ENCODE data around the gene KRTAP5-2.
A peak's percentile ranks its signal among the peaks of the same experiment; 100 is the strongest.
"Not testable (repeated sequence)": the region's sequence is repeated elsewhere in the genome, so short reads cannot be mapped to it uniquely, and the experiment has no call there.

The KRTAP5-2 gene

DNA sequence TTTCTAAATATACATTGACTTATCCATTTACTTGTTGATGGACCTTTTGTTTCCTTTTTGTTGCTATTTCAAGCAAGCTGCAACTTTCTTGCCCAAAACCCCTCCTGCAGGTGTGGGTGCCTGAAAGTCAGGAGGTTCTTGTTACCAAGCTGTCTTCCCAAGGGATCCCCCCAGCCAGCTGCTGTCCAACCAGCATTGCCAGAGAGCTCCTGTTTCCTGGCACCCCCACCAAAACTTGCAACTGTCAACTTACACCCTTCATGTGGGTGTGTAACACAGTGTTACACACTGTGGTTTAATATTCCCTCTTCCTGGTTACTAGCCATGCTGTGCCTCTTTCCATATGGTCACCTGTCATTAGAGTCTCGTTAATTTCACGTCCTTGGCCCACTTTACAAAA lies 11.4 kb downstream of the KRTAP5-2 start:
- no peak for DNase-seq

DNA sequence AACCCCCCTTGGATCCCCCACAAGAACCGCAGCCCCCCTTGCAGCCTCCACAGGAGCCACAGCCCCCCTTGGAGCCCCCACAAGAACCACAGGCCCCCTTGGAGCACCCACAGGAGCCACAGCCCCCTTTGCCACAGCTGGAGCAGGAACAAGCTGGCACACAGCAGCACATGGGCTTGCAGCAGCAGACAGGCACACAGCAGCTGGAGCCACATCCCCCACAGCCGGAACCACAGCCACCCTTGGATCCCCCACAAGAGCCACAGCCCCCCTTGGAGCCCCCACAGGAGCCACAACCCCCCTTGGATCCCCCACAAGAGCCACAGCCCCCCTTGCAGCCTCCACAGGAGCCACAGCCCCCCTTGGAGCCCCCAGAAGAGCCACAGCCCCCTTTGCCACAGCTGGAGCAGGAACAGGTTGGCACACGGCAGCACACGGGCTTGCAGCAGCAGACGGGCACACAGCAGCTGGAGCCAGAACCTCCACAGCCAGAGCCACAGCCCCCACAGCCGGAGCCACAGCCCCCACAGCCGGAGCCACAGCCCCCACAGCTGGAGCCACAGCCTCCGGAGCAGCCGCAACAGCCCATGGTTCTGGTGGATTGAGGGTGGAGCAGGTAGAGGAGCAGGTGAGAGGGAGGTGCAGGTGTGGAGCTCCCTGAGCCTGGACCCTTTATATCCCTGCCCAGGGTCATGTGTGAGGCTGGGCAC lies 13.3 kb downstream of the KRTAP5-2 start, which contains the start of gene KRTAP5-1:
TSS of gene KRTAP5-1 (minus strand) at position 623 of the 710 bp plus-strand sequence. CDS start at position 589, 34 bp downstream.
- not testable (repeated sequence) for DNase-seq

DNA sequence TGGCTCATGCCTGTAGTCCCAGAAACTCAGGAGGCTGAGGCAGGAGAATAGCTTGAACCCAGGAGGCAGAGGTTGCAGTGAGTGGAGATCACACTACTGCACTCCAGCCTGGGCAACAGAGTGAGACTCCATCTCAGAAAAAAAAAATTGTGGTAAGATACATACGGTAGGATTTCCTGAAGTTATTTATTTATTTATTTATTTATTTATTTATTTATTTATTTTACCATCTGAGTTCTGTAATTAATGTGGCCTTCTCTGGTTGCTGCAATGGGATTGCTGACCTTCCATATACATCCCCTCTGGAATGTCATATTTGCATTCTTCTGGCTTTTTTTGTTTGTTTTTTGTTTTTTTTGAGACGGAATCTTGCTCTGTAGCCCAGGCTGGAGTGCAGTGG lies 15.2 kb downstream of the KRTAP5-2 start:
- DNase-seq = not testable (repeated sequence)

DNA sequence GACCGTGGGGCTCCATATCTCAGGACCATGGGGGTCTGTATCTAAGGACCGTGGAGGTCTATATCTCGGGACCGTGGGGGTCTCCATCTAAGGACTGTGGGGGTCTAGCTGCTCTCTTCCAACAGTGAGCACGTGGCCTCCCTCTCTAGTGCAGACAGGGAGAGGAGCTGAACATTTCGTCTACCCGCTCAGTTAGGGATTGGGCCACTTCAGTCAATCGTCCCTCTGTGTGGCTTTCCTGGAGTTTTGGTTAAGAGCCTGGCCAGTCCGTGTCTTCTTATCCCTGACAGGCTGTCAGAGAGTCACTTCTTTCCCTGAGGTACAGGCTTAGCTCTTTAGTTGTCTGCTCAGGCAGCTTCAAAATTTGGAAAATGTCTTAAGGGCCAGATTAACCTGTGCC lies 16.1 kb downstream of the KRTAP5-2 start:
- no peak for DNase-seq

DNA sequence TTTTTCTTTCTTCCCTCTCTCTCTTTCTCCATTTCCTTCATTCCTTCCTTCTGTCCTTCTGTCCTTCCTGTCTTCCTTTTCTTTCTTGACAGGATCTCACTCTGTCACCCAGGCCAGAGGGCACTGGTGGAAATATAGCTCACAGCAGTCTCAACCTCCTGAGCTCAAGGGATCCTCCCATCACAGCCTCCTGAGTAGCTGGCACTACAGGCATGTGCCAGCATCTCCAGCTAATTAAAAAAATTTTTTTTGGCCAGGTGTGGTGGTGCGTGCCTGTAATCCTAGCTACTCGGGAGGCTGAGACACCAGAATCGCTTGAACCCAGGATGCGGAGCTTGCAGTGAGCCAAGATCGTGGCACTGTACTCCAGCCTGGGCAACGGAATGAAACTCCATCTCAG lies 21.3 kb downstream of the KRTAP5-2 start:
- no peak for DNase-seq

DNA sequence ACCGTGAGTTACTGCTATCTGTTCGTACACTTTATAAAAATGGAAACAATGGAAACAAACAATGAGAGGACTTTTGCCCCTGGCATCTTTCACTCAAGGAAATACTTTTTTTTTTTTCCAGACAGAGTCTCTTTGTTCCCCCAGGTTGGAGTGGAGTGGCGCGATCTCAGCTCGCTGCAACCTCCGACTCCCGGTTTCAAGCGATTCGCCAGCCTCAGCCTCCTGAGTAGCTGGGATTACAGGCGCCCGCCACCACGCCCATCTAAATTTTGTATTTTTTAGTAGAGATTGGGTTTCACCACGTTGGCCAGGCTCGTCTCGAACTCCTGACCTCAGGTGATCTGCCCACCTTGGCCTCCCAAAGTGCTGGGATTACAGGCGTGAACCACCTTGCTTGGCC lies 22.3 kb downstream of the KRTAP5-2 start:
- DNase-seq = not testable (repeated sequence)

DNA sequence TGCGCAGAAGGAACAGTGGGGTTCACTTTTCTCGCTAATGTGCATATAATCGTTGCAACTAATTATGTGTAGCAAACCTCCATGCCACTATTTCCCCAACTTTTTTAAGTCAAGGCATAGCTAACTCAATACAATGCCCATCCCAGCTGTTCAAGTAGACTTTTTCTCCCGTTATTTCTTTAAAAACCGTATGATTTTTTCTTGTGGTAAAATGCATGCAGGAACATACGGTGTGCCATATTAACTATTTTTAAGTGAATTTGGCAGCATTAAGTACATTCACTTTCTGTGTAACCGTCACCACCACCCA lies 23.2 kb downstream of the KRTAP5-2 start:
- DNase-seq = no peak

DNA sequence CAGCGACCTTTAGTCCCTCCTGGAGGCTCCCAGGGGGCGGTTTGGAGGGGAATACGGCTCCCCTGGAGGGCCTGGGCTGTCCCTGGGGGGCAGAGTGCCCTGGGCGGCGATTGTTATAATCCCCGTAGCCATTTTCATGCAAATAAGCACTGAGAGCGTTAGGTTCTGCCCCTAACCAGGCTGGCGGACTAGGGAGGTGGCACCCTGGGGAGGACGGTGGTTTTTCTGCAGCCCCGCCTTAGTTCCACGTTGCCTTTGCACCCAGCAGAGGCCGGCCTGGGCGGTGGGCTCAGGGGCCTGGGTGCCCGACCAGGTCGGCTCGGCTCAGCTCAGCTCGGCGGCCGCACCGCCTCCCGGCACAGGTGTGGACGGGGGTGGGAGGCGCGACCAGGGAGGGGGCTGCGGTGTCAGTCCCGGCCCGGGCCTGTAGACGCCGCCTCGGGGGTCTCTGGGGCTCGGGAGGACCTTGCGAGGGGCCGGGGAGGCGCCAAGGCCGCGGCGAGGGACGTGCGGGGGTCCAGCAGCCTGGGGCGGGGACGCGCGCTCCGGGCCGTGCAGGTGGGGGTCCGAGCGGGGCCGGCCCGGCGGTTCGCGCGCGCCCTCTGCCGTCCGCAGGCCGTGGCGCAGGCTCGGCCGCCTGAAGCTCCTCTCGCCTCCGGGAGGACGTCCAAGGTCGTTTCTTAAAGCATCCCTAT lies 23.7 kb downstream of the KRTAP5-2 start:
- peak; percentile 90 for DNase-seq

DNA sequence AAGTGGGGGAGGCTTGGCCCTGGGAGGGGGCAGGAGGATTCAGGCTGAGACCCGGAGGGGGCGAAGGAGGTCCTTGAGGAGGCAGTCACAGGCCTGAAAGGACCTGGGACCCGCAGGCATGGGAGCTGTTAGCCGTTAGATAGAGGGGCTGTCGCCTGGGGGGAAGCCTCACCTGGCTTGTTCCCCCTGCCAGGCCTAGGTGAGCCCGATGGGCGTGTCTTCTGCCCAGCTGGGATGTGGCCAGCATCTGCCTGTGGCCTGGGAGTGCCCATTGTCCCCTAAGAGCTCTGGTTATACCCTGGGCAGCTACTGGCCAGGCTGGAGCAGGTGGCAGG lies 24.2 kb downstream of the KRTAP5-2 start:
- no peak for DNase-seq

DNA sequence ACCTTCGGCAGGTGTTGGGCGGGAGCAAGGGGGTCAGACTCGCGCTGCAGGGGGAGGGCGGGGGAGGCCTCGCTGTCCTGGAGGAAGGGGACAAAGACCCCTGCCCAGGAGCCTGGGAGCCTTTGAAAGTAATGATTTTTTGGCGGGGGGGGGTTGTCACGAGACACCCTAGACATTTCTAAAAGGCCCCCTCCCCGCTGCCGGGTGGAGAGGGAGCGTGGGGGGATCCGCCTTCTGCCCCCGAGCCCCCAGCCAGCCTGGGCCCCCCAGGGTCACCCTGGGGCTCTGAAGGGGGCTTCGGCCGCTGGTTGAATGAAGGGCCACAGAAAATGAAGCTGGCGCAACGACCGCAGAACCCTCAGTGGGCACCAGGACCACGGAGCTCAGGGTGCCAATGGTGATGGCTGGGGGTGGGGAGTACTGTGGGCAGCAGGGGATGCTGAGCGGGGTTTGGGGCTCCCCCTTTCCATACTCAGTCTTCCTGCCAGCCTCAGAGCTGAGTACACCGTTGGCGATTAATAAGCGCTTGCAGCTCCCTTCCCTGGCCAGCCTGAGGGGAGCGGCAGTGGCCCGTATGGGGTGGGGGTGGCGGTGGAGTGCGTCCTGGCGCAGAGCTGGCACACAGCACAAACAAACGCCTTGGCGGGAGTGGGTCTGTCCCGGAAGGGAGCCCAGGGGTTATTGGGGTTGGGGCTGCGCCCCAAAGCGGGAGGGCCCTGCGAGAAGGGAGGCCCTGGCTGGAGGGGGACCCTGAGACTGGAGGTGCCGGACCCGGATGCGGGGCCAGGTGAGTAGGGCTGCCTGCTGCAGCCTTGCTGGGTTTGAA lies 24.8 kb downstream of the KRTAP5-2 start:
- DNase-seq = peak; percentile 71

DNA sequence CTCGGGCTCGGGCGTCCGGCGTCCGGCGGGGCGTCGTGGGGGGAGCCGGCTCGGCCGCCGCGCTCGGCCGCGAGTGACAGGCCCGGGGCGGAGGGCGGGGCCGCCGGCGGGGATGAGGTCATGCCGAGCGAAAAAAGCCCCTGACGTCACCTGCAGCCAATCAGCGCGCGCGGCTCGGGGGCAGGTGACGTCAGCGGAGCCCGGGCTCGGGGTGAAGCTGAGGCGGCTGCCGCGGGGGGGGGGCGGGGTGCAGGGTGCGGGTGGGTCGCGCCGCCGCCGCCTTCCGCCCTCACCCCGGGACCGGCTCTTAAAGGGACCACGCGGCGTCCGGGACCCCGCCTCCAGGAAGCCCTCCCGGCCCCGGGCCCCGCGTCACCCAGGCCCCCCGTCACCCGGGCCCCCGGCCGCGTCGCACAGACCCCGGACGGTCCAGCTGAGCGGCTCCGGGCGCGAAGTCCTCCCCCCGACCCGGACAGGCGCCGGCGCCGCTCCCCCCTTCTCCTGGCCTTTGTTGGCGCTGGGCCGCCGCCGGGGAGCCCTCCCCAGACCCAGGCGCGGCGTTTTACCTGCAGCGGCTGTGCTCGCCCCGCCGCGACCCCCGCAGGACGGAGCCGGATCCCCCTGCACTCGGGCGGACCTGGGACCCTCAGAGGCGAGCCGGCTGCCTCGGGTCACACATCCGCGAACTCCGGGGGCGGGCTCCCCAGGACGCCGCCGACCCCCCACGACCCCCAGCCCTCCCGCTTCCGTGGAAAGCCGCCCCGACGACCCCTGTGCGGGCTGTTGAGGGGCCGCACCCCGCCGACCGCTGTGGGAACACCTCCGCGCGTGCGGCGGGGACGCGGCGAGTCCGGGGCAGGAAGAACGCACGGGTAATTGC lies 25.7 kb downstream of the KRTAP5-2 start, which contains the start of gene DUSP8:
TSS of gene DUSP8 (minus strand) at position 75 of the 880 bp plus-strand sequence. CDS start 6,445 bp downstream, outside the sequence.
- DNase-seq = peak; percentile 93

DNA sequence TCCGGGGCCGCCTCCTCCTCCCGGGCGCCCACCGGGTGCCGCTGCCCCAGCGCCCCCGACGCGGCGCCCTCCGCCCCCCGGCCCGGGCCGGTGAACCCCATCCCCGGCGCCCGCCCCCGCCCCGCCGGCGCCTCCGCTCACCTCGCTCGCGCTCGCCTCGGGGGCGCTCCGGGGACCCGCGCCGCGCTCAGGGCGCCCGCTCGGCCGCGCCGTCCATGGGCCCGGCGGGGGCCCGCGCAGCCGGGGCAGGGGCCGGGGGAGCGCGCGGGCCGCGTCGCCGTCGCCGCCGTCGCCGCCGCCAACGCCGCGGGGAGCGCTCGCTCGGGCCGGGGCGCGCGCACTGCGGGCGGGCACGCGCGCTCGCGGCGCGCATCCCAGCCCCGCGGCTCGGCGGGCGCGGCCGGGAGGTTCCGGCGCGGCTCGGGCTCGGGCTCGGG lies 26.3 kb downstream of the KRTAP5-2 start:
- DNase-seq = no peak

DNA sequence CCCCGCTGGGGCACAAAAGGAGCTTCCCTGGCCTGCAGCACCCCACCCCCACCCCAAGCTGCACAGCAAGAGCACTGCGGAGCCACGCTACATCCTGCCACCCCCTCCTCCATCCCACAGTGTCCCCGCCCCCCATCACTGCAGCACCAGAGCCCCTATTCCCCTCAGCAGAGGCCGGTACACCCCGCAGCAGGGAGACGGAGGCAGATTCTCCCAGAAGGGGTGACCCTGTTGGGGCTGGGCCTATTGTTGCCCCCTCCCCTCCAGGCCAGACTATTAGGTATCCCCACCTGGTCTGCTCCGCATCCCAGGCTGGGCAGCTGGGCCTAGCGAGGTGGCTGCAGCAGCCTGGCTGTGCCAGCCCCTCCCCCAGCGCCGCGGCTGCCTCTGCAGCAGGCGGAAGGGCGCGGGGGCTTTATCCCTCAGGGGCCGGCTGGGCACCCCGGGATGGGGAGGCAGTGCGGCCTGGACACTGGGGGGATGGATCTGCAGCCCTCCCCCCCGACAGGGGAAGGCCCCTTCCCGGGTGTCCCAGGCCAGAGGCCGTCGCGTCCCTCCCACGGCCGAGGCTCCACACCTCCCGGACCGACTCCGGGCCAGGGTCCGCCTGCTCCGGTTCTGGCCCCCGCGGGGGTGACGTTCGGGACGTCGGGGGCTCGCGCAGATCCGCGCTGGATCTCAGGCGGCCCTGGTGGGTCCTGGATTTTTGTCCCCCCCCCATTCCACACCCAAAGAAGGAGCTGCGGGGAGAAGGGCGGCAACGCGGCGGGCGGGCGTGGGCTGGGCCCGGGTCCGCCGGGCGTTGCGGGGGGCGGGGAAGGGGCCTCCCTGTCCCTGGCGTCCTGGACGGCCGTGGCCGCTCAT lies 27.0 kb downstream of the KRTAP5-2 start:
- DNase-seq = peak; percentile 46

DNA sequence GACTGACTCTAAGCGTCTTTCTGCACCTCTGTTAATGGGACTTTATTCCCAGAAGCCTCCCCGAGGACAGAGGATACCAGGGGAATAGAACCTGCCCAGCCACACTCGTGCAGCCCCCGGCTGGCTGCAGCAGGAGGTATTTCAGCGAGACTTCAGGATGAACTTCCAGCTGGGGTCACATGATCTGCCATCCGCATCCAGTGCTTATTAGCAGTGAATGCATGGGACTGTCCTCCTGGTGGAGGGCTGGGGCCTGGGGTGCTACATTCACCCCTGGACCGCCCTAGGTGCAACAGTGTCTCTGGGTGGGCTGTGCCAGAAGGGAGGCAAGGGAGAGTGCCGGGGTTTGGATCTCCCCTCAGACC lies 27.6 kb downstream of the KRTAP5-2 start:
- DNase-seq = no peak

DNA sequence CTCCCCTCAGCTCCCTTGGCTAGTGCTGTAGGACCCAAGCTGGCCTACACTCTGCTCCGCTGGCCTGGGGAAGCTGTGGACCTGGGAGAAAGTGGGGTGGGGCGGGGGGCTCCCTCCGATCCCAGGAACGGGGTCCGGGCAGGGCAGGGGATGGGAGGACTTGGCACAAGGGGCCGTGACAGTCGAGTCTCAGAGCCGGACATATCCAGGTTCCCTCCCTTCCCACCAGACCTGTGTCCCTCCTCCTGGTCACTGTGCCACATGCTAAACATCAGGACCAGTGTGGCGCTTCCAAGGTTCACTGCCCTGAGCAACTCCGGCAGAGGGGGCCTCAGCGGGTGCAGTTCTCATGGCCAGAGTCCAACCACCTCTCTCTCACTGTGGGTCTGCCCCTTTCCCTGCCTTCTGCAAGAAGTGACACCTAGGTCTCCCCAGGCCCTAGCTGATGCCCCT lies 28.1 kb downstream of the KRTAP5-2 start:
- no peak for DNase-seq

DNA sequence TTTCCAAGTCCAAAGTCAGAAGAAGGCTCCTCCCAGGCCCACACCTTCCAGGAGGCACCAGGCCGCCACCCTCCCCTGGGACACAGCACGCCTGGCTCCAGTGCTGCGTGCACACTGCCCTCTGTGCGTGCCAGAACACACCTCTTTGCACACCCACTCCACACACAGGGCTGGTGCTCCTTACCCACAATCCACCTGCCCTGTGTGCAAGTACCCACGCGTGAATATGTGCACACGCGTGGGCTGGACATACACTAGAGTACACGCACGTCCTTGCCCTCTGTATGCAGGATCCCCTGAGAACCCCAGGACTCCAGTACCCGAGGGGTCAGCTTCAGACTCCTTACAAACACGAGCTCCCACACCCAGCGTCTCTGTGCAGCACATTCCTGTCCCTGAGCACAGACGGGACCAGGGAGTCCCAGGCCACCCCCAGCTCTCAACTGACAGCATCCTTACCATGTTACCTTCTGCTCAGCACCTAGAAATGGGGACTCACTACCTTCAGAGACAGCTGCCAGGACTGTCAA lies 28.8 kb downstream of the KRTAP5-2 start:
- no peak for DNase-seq

DNA sequence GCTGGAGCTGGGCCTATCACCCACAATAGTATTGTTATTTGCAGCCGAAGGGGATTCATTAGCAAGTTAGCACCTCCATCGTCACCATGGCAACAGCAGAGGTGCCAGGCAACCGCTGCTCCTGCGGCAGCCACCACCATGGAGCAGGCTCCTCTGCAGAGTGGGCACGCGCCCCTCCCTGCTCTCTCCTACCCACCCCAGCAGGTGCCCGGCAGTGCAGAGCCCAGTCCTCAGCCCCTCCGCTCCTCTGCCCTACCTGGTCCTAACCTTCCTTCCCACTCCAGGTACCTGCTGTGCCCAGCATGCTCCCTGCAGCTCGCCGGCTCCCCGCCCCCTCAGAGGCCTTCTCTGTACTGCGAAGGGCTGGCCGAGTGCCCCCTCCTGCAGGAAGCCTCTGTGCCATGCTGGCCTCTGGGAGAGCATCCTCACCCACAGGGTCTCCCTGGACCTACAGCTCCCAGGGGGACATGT lies 29.6 kb downstream of the KRTAP5-2 start:
- peak; percentile 79 for DNase-seq

DNA sequence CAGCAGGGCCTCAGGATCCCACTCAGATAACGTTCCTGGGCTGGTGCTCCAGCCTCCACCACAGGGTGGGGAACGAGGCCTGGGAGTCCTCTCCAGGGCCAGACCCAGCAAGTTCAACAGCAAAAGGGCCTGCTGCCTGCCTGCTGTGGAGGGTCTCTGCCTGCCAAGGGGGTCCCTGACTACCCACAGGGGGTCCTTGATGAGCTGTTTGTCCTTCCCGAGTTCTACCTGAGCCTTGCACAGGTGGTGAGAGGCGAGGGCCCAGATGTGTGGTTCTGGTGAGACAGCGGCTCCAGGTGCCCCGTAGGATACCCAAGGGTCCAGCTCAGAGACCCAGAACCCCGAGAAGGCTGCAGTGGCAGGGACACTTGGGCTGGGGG lies 30.4 kb downstream of the KRTAP5-2 start:
- DNase-seq = no peak

DNA sequence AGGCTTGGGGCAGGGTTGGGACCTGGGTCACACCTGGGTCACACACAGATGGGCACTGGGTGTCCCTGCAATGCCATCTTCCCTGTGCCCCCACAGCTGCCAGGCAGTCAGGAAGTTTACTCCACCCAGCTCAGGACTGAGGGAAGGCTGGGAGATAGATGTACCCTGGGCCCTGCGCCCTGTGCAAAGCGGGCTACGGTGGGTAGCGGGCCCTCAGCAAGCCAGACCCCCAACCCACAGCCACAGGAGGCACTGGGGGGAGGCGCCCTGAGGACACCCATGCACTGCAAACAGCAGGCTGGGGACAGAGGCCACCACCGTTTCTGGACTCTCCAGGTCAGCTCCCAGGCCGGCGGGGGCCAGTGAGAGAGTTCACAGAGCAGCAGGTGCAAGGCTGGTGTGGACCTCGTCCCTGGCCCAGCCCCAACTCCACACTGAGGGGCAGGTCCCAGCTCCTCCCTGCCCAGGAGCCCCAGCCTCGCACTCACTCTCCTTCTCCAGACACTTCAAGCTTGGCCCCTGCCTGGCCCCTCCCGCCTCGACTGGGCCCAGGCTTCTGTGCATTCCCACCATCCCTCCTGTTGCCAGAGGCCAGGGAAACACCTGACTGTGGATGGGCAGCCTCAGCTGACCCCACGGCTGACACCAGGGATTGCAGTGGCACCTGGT lies 30.9 kb downstream of the KRTAP5-2 start:
- DNase-seq = no peak

DNA sequence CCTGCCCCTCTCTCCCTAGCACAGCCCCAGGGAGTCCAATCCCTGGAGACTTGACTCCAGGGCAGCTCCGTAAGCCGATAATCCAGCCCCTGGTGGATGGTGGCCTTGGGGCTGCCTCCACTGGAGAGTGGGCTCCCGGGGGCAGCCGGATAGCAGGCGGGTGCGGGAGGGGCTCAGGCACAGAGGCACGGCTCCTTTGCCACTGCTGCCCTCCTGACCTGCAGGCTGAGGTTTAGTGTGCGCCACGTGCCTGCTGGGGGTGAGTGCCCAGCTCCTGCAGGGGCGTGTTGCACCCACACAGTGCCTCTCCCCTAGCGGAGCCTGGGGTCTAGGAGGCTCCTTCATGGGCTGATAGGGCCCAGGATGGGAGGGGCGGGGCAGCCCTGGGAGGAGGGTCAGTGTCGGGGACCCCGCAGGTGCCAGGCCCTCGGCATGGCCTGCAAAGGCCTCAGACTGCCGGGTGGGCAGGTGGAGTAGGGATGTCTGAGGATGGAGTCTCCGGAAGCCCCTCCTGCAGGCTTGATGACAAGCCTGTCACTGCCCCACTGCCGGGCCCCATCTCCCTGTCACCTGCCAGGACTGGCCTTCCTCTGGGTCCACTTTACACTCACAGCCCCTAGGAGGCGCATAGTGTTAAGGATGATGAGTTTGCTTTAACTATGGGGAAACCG lies 31.6 kb downstream of the KRTAP5-2 start:
- DNase-seq = no peak
